ENCODE measurements around the gene MTHFS. TPM values are rescaled to one million over a fixed set of nuclear protein-coding genes. Genes with fewer than 3 reads are reported as not detected.

Gene MTHFS
- total RNA-seq, 4 donors from 2014 or later: 4.3 to 10.9 (median 10.2) TPM

- Histone ChIP-seq H3K27ac (no peak overlapping the region), H3K4me3 (no peak overlapping the region), H3K27me3 (no peaks in the 10 kb centered on the region), H3K4me1 (no peaks in the 10 kb centered on the region), H3K9me3 (no peaks in the 10 kb centered on the region), H3K36me3 (no peaks in the 10 kb centered on the region)
- DNase-seq (ENCODE audit: low spot score in 2 of 2): no peak
- TF ChIP-seq POLR2AphosphoS5 (IDR thresholded peaks at IDR 0.05) (no peak), EP300 (IDR thresholded peaks at IDR 0.05) (no peak), POLR2A (IDR thresholded peaks at IDR 0.05) (no peak), CTCF (IDR thresholded peaks at IDR 0.05) (no peak)
- 81% methylated on average over 2 of the region's 2 CpGs for WGBS
These were observed 76.0 kb downstream of the MTHFS start for GRCh38 chr15:79820820-79821219.

DNA sequence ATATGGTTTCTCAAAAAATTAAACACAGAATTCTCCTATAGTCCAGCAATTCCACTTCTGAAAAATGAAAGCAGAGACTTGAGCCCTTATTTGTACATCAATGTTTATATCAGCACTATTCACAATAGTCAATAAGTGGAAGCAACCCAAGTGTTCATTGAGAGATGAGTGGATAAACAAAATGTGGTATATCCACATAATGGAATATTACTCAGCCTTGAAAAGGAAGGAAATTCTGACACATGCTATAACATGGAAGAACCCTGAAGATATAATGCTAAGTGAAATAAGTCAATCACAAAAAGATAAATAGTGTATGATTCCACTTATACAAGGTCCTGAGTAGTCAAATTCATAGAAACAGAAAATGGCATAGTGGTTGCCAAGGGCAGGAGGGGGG, 76.6 kb downstream of the MTHFS start:
- Histone ChIP-seq H3K36me3 (no peaks in the 10 kb centered on the region), H3K4me1 (no peaks in the 10 kb centered on the region), H3K4me3 (no peak overlapping the region), H3K9me3 (no peaks in the 10 kb centered on the region), H3K27me3 (no peaks in the 10 kb centered on the region), H3K27ac (no peak overlapping the region)
- TF ChIP-seq POLR2A (IDR thresholded peaks at IDR 0.05) (no peak), EP300 (IDR thresholded peaks at IDR 0.05) (no peak), POLR2AphosphoS5 (IDR thresholded peaks at IDR 0.05) (no peak), CTCF (IDR thresholded peaks at IDR 0.05) (no peak)
- no peak for DNase-seq (ENCODE audit: low spot score in 2 of 2)

DNA sequence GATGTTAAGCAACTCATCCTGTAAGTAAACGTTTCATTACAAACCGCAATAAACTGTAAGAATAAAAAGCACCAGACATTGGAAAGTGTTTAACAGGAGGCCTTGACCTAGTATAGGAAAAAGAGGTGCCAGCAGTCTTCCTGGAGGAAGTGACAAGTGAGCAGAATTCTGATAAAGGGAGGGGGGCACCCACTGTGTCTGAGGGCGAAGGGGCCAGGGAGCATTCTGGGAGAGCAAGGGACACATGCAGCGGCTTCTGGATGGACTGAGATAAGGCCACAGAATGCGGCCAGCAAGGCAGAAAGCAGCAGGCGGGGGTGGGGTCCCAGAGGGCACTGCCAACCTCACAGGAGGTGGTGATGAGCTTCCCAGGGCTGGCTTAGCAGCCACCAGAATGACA, 80.2 kb downstream of the MTHFS start:
- H3K9me3 ChIP-seq: no peaks in the 10 kb centered on the region
- TF ChIP-seq CTCF (IDR thresholded peaks at IDR 0.05) (no peak), POLR2AphosphoS5 (IDR thresholded peaks at IDR 0.05) (no peak), POLR2A (IDR thresholded peaks at IDR 0.05) (no peak), EP300 (IDR thresholded peaks at IDR 0.05) (no peak)
- no peak overlapping the region for H3K4me3 ChIP-seq
- no peaks in the 10 kb centered on the region for H3K27me3 ChIP-seq
- 79% methylated on average over 6 of the region's 6 CpGs for WGBS
- H3K4me1 ChIP-seq: peaks cover 13% of the 10 kb centered on the region
- H3K27ac ChIP-seq: no peak overlapping the region
- H3K36me3 ChIP-seq: no peaks in the 10 kb centered on the region
- no peak for DNase-seq (ENCODE audit: low spot score in 2 of 2)

DNA sequence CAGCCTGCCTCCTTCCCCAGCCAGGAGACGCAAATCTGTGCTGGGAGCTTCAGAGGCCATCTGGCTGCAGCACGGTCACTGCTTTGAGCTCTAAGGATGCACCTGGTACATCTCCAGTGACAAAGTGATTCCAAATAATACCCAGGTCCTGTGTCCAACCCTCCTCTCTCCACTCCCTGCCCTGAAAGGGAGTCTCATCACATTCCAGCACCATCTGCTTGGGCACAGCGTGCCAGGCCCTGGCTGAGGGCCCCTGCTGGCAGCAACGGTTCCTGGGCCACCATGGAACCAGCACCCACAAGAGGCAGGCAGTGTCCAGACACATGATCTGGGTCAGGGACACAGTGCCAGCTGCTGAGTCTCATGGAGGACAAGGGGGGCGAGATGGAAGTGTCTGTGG, 81.3 kb downstream of the MTHFS start:
- WGBS: 73% methylated on average over 4 of the region's 5 CpGs
- peaks cover 13% of the 10 kb centered on the region for H3K4me1 ChIP-seq
- H3K4me3 ChIP-seq: no peak overlapping the region
- no peaks in the 10 kb centered on the region for H3K36me3 ChIP-seq
- DNase-seq (ENCODE audit: low spot score in 2 of 2): no peak
- H3K27ac ChIP-seq: no peak overlapping the region
- H3K9me3 ChIP-seq: no peaks in the 10 kb centered on the region
- TF ChIP-seq EP300 (IDR thresholded peaks at IDR 0.05) (no peak), CTCF (IDR thresholded peaks at IDR 0.05) (no peak), POLR2A (IDR thresholded peaks at IDR 0.05) (no peak), POLR2AphosphoS5 (IDR thresholded peaks at IDR 0.05) (no peak)
- H3K27me3 ChIP-seq: no peaks in the 10 kb centered on the region

GRCh38 chr15:79812541-79812940, 84.3 kb downstream of the MTHFS start:
- Histone ChIP-seq H3K4me1 (peaks cover 13% of the 10 kb centered on the region), H3K9me3 (no peaks in the 10 kb centered on the region), H3K27ac (no peak overlapping the region), H3K27me3 (no peaks in the 10 kb centered on the region), H3K36me3 (no peaks in the 10 kb centered on the region), H3K4me3 (no peak overlapping the region)
- 35% methylated on average over 3 of the region's 3 CpGs for WGBS
- DNase-seq (ENCODE audit: low spot score in 2 of 2): no peak
- no peak for TF ChIP-seq EP300 (IDR thresholded peaks at IDR 0.05)
- no peak for TF ChIP-seq CTCF (IDR thresholded peaks at IDR 0.05)
- TF ChIP-seq POLR2A (IDR thresholded peaks at IDR 0.05): no peak
- TF ChIP-seq POLR2AphosphoS5 (IDR thresholded peaks at IDR 0.05): no peak
